Right cardiac atrium (tissue), 5 donors: ENCODE data around the gene EXD1. TPM values are rescaled to one million over a fixed set of nuclear protein-coding genes. Genes with fewer than 3 reads are reported as not detected.
"Not testable (repeated sequence)": the region's sequence is repeated elsewhere in the genome, so short reads cannot be mapped to it uniquely, and the experiment has no call there.

ENCODE experiments used
- ATAC-seq, 2 donors: fragments of 200-7000 bp; cut with Tn5 transposase; one replicate each; pipeline versions ENCODE4 v1.8.0 to v1.9.1; 2020; ENCODE audit warnings: moderate library complexity in 2 of 2, mild to moderate bottlenecking in 1 of 2
- DNase-seq, 3 donors: peaks; one replicate each; pipeline ENCODE4 v3.0.0-alpha.2; 2020
- H3K27ac ChIP-seq: one replicate; pipeline ENCODE4 v1.5.1; 2013; ENCODE audit warnings: mild to moderate bottlenecking, low read length, control low read depth, moderate library complexity
- H3K27me3 ChIP-seq: one replicate; pipeline ENCODE4 v1.6.1; 2013; ENCODE audit not compliant: control insufficient read depth, insufficient read depth
- H3K4me1 ChIP-seq: one replicate; pipeline ENCODE4 v1.6.1; 2013; ENCODE audit warnings: low read length; ENCODE audit not compliant: control insufficient read depth, insufficient read depth
- H3K4me3 ChIP-seq: one replicate; pipeline ENCODE4 v1.5.1; 2013; ENCODE audit warnings: low read length, control low read depth
- H3K9me3 ChIP-seq: one replicate; pipeline ENCODE4 v1.6.1; 2013; ENCODE audit warnings: low read length; ENCODE audit not compliant: control insufficient read depth
- WGBS: extraction: QIAGEN DNeasy Blood & Tissue Kit; methylation state at CpG from one replicate; pipeline ENCODE4 v1.1.7; 2013; 5-methylcytosine and 5-hydroxymethylcytosine counted together
- intact Hi-C, 4 donors: fragments of 100-400 bp; cut with DNase I; formaldehyde crosslinking; loops; one replicate each; pipeline versions ENCODE4 v1.11.0 to v1.14.0; 2022 to 2023
- polyA plus RNA-seq: library from polyadenylated mRNA; stranded (reverse); fragments of 200-250 nt; gene quantifications from one replicate; pipeline ENCODE4 v1.2.3, GENCODE V29; 2013
- total RNA-seq, 4 donors: library from RNA; stranded (reverse); fragmentation: NEBNext Ultra II Directional; extraction: Animal tissue kit (Norgen Biotek cat#: 25700); gene quantifications; one replicate each; pipeline ENCODE4 v1.2.1, GENCODE V29; 2021
- donor health status: healthy with polysubstance abuse.
- donor health status: DM: no; HTN: yes; CAD: no.
- donor health status: DM: no; HTN: no; CAD: no.
- donor health status: DM: no; HTN: yes; CAD: no; lungs with severe emphysema.
- donor health status: DM: yes; HTN: yes; CAD: no.

Gene EXD1
- total and polyA plus RNA-seq, 5 donors, result not detected

GRCh38 chr15:41256577-41257038 is 26.1 kb upstream of the EXD1 start:
- Histone ChIP-seq H3K27ac (no peak overlapping the region), H3K27me3 (no peaks in the 10 kb centered on the region), H3K4me3 (no peak overlapping the region), H3K4me1 (no peaks in the 10 kb centered on the region), H3K9me3 (no peaks in the 10 kb centered on the region)
- intact Hi-C loops, result no loop called here
- DNase-seq (no peak), ATAC-seq (no peak)
- 72% methylated on average over 5 of the region's 5 CpGs for WGBS

GRCh38 chr15:41256103-41256502 is 25.5 kb upstream of the EXD1 start:
- 97% methylated on average over 3 of the region's 3 CpGs for whole genome bisulfite sequencing
- H3K9me3 ChIP-seq, result no peaks in the 10 kb centered on the region
- H3K4me3 ChIP-seq, result no peak overlapping the region
- no peaks in the 10 kb centered on the region for H3K27me3 ChIP-seq
- intact Hi-C loops, result no loop called here
- no peaks in the 10 kb centered on the region for H3K4me1 ChIP-seq
- ATAC-seq (no peak), DNase-seq (no peak)
- no peak overlapping the region for H3K27ac ChIP-seq

- no peaks in the 10 kb centered on the region for H3K4me1 ChIP-seq
- H3K27me3 ChIP-seq, result no peaks in the 10 kb centered on the region
- no peak overlapping the region for H3K4me3 ChIP-seq
- no peak for ATAC-seq
- no peaks in the 10 kb centered on the region for H3K9me3 ChIP-seq
- intact Hi-C loops, result no loop called here
- DNase-seq, result no peak
- 89% methylated on average over 4 of the region's 4 CpGs for WGBS
- H3K27ac ChIP-seq, result no peak overlapping the region
These were observed 24.0 kb upstream of the EXD1 start for GRCh38 chr15:41254560-41254959.

- DNase-seq (no peak), ATAC-seq (no peak)
- Histone ChIP-seq H3K4me1 (no peaks in the 10 kb centered on the region), H3K27ac (peak overlapping the region; percentile 57), H3K4me3 (no peak overlapping the region), H3K9me3 (no peaks in the 10 kb centered on the region), H3K27me3 (no peaks in the 10 kb centered on the region)
- intact Hi-C loops, result no loop called here
- WGBS, result 97% methylated on average over 5 of the region's 5 CpGs
These were observed 20.9 kb upstream of the EXD1 start for GRCh38 chr15:41251411-41251810.

- H3K27ac ChIP-seq, result peak overlapping the region; percentile 27
- DNase-seq, ATAC-seq, H3K9me3 ChIP-seq, intact Hi-C loops, H3K4me1 ChIP-seq, H3K4me3 ChIP-seq, H3K27me3 ChIP-seq: not testable (repeated sequence)
- 81% methylated on average over 8 of the region's 8 CpGs for WGBS
These were observed 20.2 kb upstream of the EXD1 start for GRCh38 chr15:41250745-41251144.

GRCh38 chr15:41241221-41241964 is 10.8 kb upstream of the EXD1 start:
- ATAC-seq, result peak; percentile 68
- no peaks in the 10 kb centered on the region for H3K9me3 ChIP-seq
- 53% methylated on average over 6 of the region's 6 CpGs for whole genome bisulfite sequencing
- H3K27me3 ChIP-seq, result no peaks in the 10 kb centered on the region
- H3K4me3 ChIP-seq, result no peak overlapping the region
- peak overlapping the region; percentile 22 for H3K27ac ChIP-seq
- H3K4me1 ChIP-seq, result peaks cover 4% of the 10 kb centered on the region
- DNase-seq, result no peak
- intact Hi-C loops, result no loop called here

- Histone ChIP-seq H3K27me3 (no peaks in the 10 kb centered on the region), H3K27ac (no peak overlapping the region), H3K4me1 (peaks cover 7% of the 10 kb centered on the region), H3K4me3 (no peak overlapping the region), H3K9me3 (no peaks in the 10 kb centered on the region)
- intact Hi-C loops, result no loop called here
- 65% methylated on average over 5 of the region's 5 CpGs for WGBS
- DNase-seq (no peak), ATAC-seq (no peak)
These were observed 7.5 kb upstream of the EXD1 start for GRCh38 chr15:41238100-41238499.

- intact Hi-C loops, result no loop called here
- Histone ChIP-seq H3K27ac (no peak overlapping the region), H3K4me3 (no peak overlapping the region), H3K27me3 (no peaks in the 10 kb centered on the region), H3K9me3 (no peaks in the 10 kb centered on the region), H3K4me1 (peaks cover 7% of the 10 kb centered on the region)
- DNase-seq (no peak), ATAC-seq (no peak)
These were observed 5.4 kb upstream of the EXD1 start for GRCh38 chr15:41235929-41236328.

- H3K4me3 ChIP-seq, DNase-seq, intact Hi-C loops, H3K27me3 ChIP-seq, ATAC-seq, H3K27ac ChIP-seq, H3K9me3 ChIP-seq, H3K4me1 ChIP-seq: not testable (repeated sequence)
- 97% methylated on average over 5 of the region's 5 CpGs for WGBS
These were observed 4.7 kb upstream of the EXD1 start for GRCh38 chr15:41235228-41235627.

- Histone ChIP-seq H3K9me3 (no peaks in the 10 kb centered on the region), H3K4me3 (no peak overlapping the region), H3K27ac (no peak overlapping the region), H3K4me1 (peaks cover 7% of the 10 kb centered on the region), H3K27me3 (no peaks in the 10 kb centered on the region)
- DNase-seq (no peak), ATAC-seq (no peak)
- intact Hi-C loops, result no loop called here
- WGBS, result 50% methylated on average over 1 of the region's 1 CpG
These were observed 2.8 kb upstream of the EXD1 start for GRCh38 chr15:41233367-41233771.

- intact Hi-C loops, result no loop called here
- peak in 1 of 2 donors; percentile 70 for ATAC-seq
These were observed 1.1 kb upstream of the EXD1 start for GRCh38 chr15:41231422-41232226.

More at GRCh38 chr15:41231422-41232226, 1.1 kb upstream of the EXD1 start:
- Histone ChIP-seq H3K4me1 (peaks cover 7% of the 10 kb centered on the region), H3K9me3 (no peaks in the 10 kb centered on the region), H3K27ac (peak overlapping the region; percentile 93), H3K4me3 (peak overlapping the region; percentile 53), H3K27me3 (no peaks in the 10 kb centered on the region)
- no peak for DNase-seq
- 3% methylated on average over 28 of the region's 28 CpGs for WGBS
